Measurements from ENCODE around the gene SPOCK1.

SPOCK1 gene

DNA sequence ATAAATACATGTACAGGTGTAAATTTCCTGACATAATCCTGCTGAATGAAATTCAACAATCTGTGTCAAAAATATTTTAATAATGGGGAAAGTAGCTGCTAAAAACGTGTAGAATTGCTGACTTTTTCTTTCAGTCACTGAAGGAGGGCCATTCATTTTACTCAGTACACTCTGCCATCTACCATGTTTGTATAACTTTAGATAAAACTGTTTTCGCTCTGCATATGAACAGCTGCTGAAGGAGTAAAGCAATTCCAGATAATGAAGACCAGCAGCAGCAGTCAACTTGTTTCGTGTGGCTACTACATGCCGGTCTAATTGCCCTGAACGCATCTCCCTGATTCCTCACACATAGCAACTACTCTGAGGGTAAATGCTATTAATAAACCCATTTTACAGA lies 380.5 kb downstream of the SPOCK1 start:
- H3K4me1 Mint-ChIP-seq: peaks cover 6% of the 10 kb centered on the region
- no peaks in the 10 kb centered on the region for H3K36me3 Mint-ChIP-seq (ENCODE audit: low read depth)
- TF ChIP-seq, protein P1, sequence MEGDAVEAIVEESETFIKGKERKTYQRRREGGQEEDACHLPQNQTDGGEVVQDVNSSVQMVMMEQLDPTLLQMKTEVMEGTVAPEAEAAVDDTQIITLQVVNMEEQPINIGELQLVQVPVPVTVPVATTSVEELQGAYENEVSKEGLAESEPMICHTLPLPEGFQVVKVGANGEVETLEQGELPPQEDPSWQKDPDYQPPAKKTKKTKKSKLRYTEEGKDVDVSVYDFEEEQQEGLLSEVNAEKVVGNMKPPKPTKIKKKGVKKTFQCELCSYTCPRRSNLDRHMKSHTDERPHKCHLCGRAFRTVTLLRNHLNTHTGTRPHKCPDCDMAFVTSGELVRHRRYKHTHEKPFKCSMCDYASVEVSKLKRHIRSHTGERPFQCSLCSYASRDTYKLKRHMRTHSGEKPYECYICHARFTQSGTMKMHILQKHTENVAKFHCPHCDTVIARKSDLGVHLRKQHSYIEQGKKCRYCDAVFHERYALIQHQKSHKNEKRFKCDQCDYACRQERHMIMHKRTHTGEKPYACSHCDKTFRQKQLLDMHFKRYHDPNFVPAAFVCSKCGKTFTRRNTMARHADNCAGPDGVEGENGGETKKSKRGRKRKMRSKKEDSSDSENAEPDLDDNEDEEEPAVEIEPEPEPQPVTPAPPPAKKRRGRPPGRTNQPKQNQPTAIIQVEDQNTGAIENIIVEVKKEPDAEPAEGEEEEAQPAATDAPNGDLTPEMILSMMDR (IDR thresholded peaks at IDR 0.05; ENCODE audit: unreplicated experiment in 3 of 3): no peak
- no peak overlapping the region for H3K27ac Mint-ChIP-seq
- H3K4me3 Mint-ChIP-seq: no peak overlapping the region
- peaks cover 4% of the 10 kb centered on the region for H3K27me3 Mint-ChIP-seq (ENCODE audit: low read depth)
- H3K9me3 Mint-ChIP-seq: no peaks in the 10 kb centered on the region

DNA sequence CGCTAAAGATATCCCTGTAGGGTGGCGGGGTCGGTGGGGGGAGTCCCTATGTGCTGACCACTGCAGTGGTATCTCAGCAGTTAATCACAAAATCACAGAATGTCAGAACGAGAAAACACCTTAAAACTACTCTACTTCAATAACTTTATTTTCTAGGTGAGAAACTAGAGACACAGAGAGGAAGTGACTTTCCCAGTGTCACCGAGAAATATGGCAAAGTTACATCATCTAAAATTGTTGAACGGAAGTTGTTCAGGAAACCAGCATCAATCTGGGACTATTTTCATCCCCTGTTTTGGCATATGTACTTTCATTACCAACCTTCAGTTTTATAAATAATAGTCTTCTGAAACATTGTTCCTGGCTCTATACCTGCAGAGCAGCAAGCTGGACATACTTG lies 384.0 kb downstream of the SPOCK1 start:
- Mint-ChIP-seq H3K9me3 (no peaks in the 10 kb centered on the region), H3K36me3 (ENCODE audit: low read depth) (no peaks in the 10 kb centered on the region), H3K27me3 (ENCODE audit: low read depth) (peaks cover 9% of the 10 kb centered on the region), H3K4me3 (no peak overlapping the region), H3K27ac (peak overlapping the region in 1 of 3 experiments; percentile 30), H3K4me1 (peaks cover 6% of the 10 kb centered on the region)
- TF ChIP-seq, protein P1 (IDR thresholded peaks at IDR 0.05; ENCODE audit: unreplicated experiment in 3 of 3): no peak

DNA sequence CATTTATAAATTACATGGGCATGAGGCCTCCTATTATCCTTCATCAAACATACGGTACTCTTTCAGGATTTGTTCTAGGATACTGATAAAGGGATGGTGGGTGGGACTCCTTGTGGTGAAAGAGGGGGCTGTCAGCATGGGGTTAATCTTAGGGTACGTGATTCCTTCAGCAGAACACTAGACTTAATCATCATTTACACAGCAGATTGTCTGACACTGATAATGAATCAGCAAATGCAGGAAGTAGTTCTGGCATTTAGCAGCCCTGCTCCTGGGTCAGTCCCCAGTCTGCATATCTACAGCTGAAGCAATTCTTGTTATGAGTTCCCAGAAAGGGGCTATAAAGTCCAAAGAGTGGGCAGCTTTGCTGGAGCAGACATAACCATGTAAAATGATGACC lies 384.6 kb downstream of the SPOCK1 start:
- no peak overlapping the region for H3K4me3 Mint-ChIP-seq
- H3K27me3 Mint-ChIP-seq (ENCODE audit: low read depth): peaks cover 9% of the 10 kb centered on the region
- TF ChIP-seq, protein P1 (IDR thresholded peaks at IDR 0.05; ENCODE audit: unreplicated experiment in 3 of 3): no peak
- H3K4me1 Mint-ChIP-seq: peaks cover 6% of the 10 kb centered on the region
- H3K36me3 Mint-ChIP-seq (ENCODE audit: low read depth): no peaks in the 10 kb centered on the region
- H3K27ac Mint-ChIP-seq: peak overlapping the region in 1 of 3 experiments; percentile 30
- peaks cover 2% of the 10 kb centered on the region for H3K9me3 Mint-ChIP-seq

DNA sequence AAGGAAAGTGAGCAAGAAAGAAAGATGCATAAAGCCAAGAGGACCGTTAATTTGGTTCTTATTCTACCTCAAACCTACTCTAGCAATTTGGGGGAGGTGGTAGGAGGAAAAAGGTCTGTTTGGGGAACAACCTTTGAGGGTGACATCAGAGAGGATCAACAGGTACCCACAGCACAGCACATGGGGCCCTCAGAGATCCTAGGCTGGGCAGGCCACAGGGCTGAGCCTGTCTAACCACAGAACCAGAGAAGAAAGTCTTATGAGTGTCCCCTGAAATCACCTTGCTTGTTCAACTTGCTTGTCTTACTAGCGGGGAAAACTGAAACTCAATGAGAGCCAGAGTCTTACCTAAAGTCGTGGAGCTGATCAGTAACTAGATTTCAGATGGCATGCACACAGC lies 385.2 kb downstream of the SPOCK1 start:
- Mint-ChIP-seq H3K4me1 (peaks cover 6% of the 10 kb centered on the region), H3K4me3 (no peak overlapping the region), H3K36me3 (ENCODE audit: low read depth) (no peaks in the 10 kb centered on the region), H3K27me3 (ENCODE audit: low read depth) (peaks cover 9% of the 10 kb centered on the region), H3K9me3 (peaks cover 3% of the 10 kb centered on the region), H3K27ac (no peak overlapping the region)
- TF ChIP-seq, protein P1 (IDR thresholded peaks at IDR 0.05; ENCODE audit: unreplicated experiment in 3 of 3): no peak

DNA sequence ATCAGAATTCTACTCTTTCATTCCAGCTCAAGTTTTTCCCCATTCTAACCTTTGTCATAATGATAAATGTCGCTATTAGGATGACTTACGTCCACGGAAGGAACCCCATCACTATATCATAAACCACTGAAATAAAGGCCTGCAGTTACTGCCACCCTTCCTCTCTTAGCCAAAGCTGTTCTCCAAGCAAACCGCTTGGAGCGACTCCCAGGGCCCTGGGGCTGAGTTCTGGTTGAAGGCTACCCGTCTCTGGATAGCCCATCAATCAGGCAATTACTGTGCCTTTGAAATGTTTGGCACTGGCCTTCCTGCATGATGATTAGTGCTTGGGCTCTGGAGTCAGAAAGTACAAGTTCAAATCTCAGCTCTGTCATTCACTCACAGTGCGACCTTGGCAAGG lies 386.0 kb downstream of the SPOCK1 start:
- Mint-ChIP-seq H3K9me3 (peaks cover 3% of the 10 kb centered on the region), H3K4me3 (no peak overlapping the region), H3K27ac (peak overlapping the region in 1 of 3 experiments; percentile 16), H3K36me3 (ENCODE audit: low read depth) (no peaks in the 10 kb centered on the region), H3K27me3 (ENCODE audit: low read depth) (peaks cover 9% of the 10 kb centered on the region), H3K4me1 (peaks cover 6% of the 10 kb centered on the region)
- TF ChIP-seq, protein P1 (IDR thresholded peaks at IDR 0.05; ENCODE audit: unreplicated experiment in 3 of 3): no peak

DNA sequence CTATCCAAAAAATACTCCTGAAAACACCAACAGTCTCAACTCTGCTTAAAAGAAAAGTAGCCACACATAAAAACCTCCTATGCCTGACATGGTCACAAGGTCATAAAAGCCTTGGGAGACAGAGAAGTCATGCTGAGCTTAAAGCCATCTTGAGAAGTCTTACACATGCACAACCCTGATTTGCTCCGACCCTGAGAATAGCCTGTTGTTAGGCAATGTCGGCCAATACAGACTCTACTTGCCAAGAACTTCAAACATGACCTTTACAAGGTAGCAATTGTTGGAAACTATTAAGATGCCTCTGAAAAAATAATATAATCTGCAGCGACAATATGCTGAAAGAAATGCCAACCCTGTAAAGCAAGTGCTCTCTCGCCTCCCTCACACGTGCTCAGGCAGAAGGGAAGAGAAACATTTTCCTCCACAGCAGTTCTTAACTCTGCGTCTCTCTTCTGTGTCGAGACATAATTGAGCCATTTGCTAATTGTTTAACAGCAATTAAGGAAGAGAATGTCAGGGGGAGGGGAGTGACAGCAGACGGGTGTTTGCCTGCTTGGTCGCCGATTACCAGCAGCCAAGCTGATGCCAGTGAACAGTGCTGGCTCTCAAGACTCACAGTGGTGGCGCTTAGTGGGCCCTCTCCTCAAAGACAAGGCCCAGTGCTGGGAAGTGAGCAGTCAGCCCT lies 393.6 kb downstream of the SPOCK1 start:
- H3K9me3 Mint-ChIP-seq: peaks cover 3% of the 10 kb centered on the region
- H3K27ac Mint-ChIP-seq: no peak overlapping the region
- TF ChIP-seq, protein P1 (IDR thresholded peaks at IDR 0.05; ENCODE audit: unreplicated experiment in 3 of 3): no peak
- H3K27me3 Mint-ChIP-seq (ENCODE audit: low read depth): peaks cover 6% of the 10 kb centered on the region
- H3K36me3 Mint-ChIP-seq (ENCODE audit: low read depth): no peaks in the 10 kb centered on the region
- H3K4me3 Mint-ChIP-seq: no peak overlapping the region
- peaks cover 10% of the 10 kb centered on the region for H3K4me1 Mint-ChIP-seq
